Mesendoderm (in vitro differentiated cells): ENCODE measurements around the gene KAT6B.
A peak's percentile ranks its signal among the peaks of the same experiment; 100 is the strongest.

Source experiments
- DNase-seq: peaks from one replicate; pipeline ENCODE4 v3.0.0; 2013
- H2AK5ac ChIP-seq: 2 replicates; pipeline ENCODE4 v1.6.1; 2013; ENCODE audit warnings: low read length, inconsistent platforms
- H2BK120ac ChIP-seq: 2 replicates; pipeline ENCODE4 v1.6.1; 2013; ENCODE audit warnings: low read depth, mild to moderate bottlenecking, low read length, moderate library complexity, mixed read lengths
- H2BK15ac ChIP-seq: replicated peaks from 2 replicates; pipeline ENCODE4 v1.6.1; 2013; ENCODE audit warnings: low read depth, mild to moderate bottlenecking, moderate library complexity
- H2BK5ac ChIP-seq: 2 replicates; pipeline ENCODE4 v1.6.1; 2013; ENCODE audit warnings: low read length, inconsistent platforms
- H3K18ac ChIP-seq: 2 replicates; pipeline ENCODE4 v1.6.1; 2013; ENCODE audit warnings: mild to moderate bottlenecking, low read length, mixed read lengths
- H3K23ac ChIP-seq: one replicate; pipeline ENCODE4 v1.6.1; 2013; ENCODE audit warnings: low read length
- H3K27ac ChIP-seq: 2 replicates; pipeline ENCODE4 v1.5.1; 2013; ENCODE audit warnings: low read depth, mild to moderate bottlenecking, inconsistent platforms, low read length, moderate library complexity
- H3K27me3 ChIP-seq: 2 replicates; pipeline ENCODE4 v1.6.1; 2013; ENCODE audit warnings: low read length, control low read depth, mild to moderate bottlenecking, inconsistent platforms; ENCODE audit not compliant: insufficient read depth, poor library complexity
- H3K36me3 ChIP-seq: 2 replicates; pipeline ENCODE4 v1.6.1; 2013; ENCODE audit warnings: low read length, inconsistent platforms; ENCODE audit not compliant: control insufficient read depth, insufficient read depth
- H3K4ac ChIP-seq: one replicate; pipeline ENCODE4 v1.6.1; 2013; ENCODE audit warnings: low read depth, mild to moderate bottlenecking, low read length, moderate library complexity
- H3K4me1 ChIP-seq: 2 replicates; pipeline ENCODE4 v1.6.1; 2013; ENCODE audit warnings: low read depth, low read length, inconsistent platforms; ENCODE audit not compliant: control insufficient read depth
- H3K4me2 ChIP-seq: 2 replicates; pipeline ENCODE4 v1.6.1; 2013; ENCODE audit warnings: low read length
- H3K4me3 ChIP-seq: 2 replicates; pipeline ENCODE4 v1.5.1; 2013; ENCODE audit warnings: mild to moderate bottlenecking, low read length
- H3K56ac ChIP-seq: one replicate; pipeline ENCODE4 v1.6.1; 2013; ENCODE audit warnings: low read length
- H3K79me1 ChIP-seq: 2 replicates; pipeline ENCODE4 v1.6.1; 2013; ENCODE audit warnings: low read length, inconsistent platforms
- H3K79me2 ChIP-seq: 2 replicates; pipeline ENCODE4 v1.6.1; 2013; ENCODE audit warnings: mild to moderate bottlenecking, low read length; ENCODE audit not compliant: control insufficient read depth, insufficient read depth
- H3K9ac ChIP-seq: 2 replicates; pipeline ENCODE4 v1.6.1; 2013; ENCODE audit warnings: low read length, inconsistent platforms
- H4K5ac ChIP-seq: one replicate; pipeline ENCODE4 v1.6.1; 2013; ENCODE audit warnings: low read length
- H4K8ac ChIP-seq: one replicate; pipeline ENCODE4 v1.6.1; 2013; ENCODE audit warnings: low read depth, mild to moderate bottlenecking, control low read depth, low read length, moderate library complexity
- WGBS: extraction: QIAGEN DNeasy Blood & Tissue Kit; methylation state at CpG from one replicate; pipeline ENCODE4 v1.1.7; 2013; ENCODE audit warnings: low lambda C conversion rate, missing lambda C conversion rate; ENCODE audit not compliant: insufficient coverage; ENCODE audit errors: extremely low coverage; 5-methylcytosine and 5-hydroxymethylcytosine counted together

Gene KAT6B

DNA sequence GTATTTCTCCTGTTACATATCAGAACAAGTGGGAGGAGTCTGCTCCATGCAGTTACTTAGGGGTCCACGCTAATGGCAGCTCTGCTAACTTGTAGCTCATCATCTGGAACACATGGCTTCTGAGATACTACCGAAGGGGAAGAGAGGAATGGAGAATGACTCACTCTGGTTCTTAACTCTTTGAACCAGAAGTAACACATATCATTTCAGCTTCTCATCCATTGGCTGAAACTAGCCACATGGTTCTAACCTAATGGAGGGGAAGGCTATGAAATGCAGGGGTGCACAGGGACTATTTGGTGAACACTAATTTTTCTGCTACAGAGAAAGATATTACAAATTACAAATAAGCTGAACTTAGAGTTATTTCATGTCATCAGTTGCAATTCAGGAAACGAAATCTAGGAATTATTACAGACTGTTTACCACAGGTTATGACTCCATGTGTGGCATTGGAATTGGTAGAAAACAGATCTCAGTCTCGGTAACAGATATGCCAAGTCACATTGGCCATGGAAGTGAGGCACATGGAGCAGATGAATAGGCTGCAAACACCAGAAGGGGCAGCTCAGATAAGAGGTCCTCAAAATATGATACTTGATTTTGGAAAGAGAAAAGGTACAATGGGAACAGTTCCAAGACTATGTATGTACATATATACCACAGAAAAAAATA lies 9.4 kb upstream of the KAT6B start:
- Histone ChIP-seq H3K4me2 (no peak overlapping the region), H3K18ac (no peak overlapping the region), H3K27me3 (no peaks in the 10 kb centered on the region), H3K79me2 (no peaks in the 10 kb centered on the region), H3K27ac (no peak overlapping the region), H2BK5ac (no peak overlapping the region), H3K56ac (no peak overlapping the region), H3K4me1 (peaks cover 2% of the 10 kb centered on the region), H2AK5ac (no peak overlapping the region), H3K4me3 (no peak overlapping the region), H3K23ac (no peak overlapping the region), H2BK15ac (no peak overlapping the region), H2BK120ac (no peak overlapping the region), H3K36me3 (no peaks in the 10 kb centered on the region), H4K8ac (no peak overlapping the region), H3K79me1 (no peaks in the 10 kb centered on the region), H3K4ac (no peak overlapping the region), H4K5ac (no peak overlapping the region), H3K9ac (no peak overlapping the region)
- no peak for DNase-seq
- WGBS, result no CpG with 5 or more reads among the region's 4 CpGs

DNA sequence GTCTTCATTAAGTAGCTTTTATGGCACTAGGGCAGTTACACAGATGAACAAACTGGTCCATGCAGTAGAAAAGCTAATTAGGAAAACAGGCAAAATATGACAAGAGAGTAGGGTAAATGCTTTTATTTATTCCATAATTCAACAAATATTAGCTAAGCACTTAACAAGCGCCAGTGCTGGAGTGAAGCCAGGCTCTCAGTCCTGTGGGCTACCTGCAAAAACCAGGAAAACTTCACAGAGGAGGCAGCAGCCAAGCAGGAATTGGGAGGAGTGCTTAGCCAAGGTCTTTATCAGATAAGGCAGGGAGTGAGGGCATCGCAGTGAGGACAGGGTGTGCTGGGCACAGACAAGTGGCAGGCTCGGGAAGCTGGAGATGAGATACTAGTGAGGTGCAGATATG lies 4.9 kb upstream of the KAT6B start:
- Histone ChIP-seq H3K79me2 (no peaks in the 10 kb centered on the region), H2AK5ac (no peak overlapping the region), H3K9ac (no peak overlapping the region), H4K8ac (no peak overlapping the region), H3K56ac (no peak overlapping the region), H4K5ac (no peak overlapping the region), H3K4me3 (no peak overlapping the region), H2BK120ac (no peak overlapping the region), H3K4me2 (no peak overlapping the region), H3K27ac (no peak overlapping the region), H3K79me1 (no peaks in the 10 kb centered on the region), H2BK15ac (no peak overlapping the region), H3K4me1 (peaks cover 6% of the 10 kb centered on the region), H3K27me3 (no peaks in the 10 kb centered on the region), H3K23ac (no peak overlapping the region), H3K4ac (no peak overlapping the region), H2BK5ac (no peak overlapping the region), H3K36me3 (peaks cover 1% of the 10 kb centered on the region), H3K18ac (no peak overlapping the region)
- no peak for DNase-seq
- WGBS, result no CpG with 5 or more reads among the region's 3 CpGs

GRCh38 chr10:74822101-74822500 lies 4.3 kb upstream of the KAT6B start:
- Histone ChIP-seq H3K4me2 (no peak overlapping the region), H3K4ac (no peak overlapping the region), H3K27ac (no peak overlapping the region), H2BK120ac (no peak overlapping the region), H4K5ac (no peak overlapping the region), H3K79me2 (peaks cover under 1% of the 10 kb centered on the region), H3K4me1 (peaks cover 6% of the 10 kb centered on the region), H4K8ac (no peak overlapping the region), H3K27me3 (no peaks in the 10 kb centered on the region), H3K36me3 (peaks cover 1% of the 10 kb centered on the region), H3K4me3 (no peak overlapping the region), H3K23ac (no peak overlapping the region), H3K56ac (no peak overlapping the region), H2BK5ac (no peak overlapping the region), H2AK5ac (no peak overlapping the region), H3K9ac (no peak overlapping the region), H3K79me1 (peaks cover 1% of the 10 kb centered on the region), H3K18ac (no peak overlapping the region), H2BK15ac (no peak overlapping the region)
- WGBS, result no CpG with 5 or more reads among the region's 2 CpGs
- DNase-seq, result no peak

DNA sequence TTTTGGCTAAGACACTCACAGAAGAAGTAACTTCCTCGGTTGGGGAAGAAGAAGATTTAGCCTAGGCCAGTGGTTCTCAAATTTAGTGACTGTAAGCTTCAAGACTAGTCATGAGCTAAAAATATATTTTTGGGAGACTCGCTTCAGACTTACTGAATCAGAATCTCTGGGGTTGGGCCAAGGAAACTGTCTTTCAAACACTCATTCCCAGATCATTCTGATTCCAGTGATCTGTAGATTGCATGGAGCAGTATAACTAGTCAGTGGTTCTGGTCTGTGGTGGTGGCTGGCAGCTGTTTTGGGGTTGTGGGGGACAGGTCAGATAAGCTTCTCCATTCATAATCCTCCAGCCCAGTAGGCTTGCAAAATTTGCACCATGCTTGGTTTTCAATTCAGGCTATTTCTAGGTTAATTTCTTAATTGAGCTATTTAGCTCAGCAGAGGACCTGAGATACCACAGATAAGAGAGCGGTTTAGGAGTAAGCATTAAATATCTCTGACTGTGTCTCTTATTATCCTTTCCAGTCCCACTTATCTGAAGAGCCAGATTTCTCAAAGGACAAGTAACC lies 3.8 kb upstream of the KAT6B start:
- Histone ChIP-seq H3K4me1 (peaks cover 10% of the 10 kb centered on the region), H3K79me1 (peaks cover 6% of the 10 kb centered on the region), H4K8ac (no peak overlapping the region), H3K79me2 (peaks cover 6% of the 10 kb centered on the region), H3K27ac (no peak overlapping the region), H2AK5ac (no peak overlapping the region), H3K36me3 (peaks cover 1% of the 10 kb centered on the region), H3K4me3 (no peak overlapping the region), H2BK15ac (no peak overlapping the region), H2BK5ac (no peak overlapping the region), H4K5ac (no peak overlapping the region), H2BK120ac (no peak overlapping the region), H3K18ac (no peak overlapping the region), H3K4ac (no peak overlapping the region), H3K9ac (no peak overlapping the region), H3K27me3 (no peaks in the 10 kb centered on the region), H3K56ac (no peak overlapping the region), H3K4me2 (no peak overlapping the region), H3K23ac (no peak overlapping the region)
- DNase-seq, result no peak
- no CpG with 5 or more reads among the region's 3 CpGs for WGBS

DNA sequence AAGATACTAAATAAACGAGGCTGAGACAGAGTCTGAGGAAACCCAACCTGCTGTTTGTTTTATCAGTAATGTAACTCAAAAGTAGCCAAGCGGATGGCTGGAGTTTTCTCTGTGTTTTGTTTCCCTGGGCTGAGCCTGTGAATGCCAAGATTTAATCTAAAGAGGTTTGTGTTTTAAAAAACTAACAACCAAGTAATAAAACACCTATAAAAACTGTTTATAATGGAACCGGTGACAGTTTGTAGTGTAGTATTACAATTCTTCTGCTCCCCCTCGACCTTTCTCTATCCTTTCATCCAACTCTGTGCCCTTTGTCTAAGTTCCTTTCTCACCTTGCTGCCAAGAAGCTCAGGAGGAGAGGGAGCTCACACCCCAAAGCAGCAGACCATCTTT lies 2.6 kb upstream of the KAT6B start:
- no CpG with 5 or more reads among the region's 4 CpGs for WGBS
- Histone ChIP-seq H3K27ac (no peak overlapping the region), H3K4me3 (no peak overlapping the region)

More for the DNA sequence above, 2.6 kb upstream of the KAT6B start:
- H3K4me1 ChIP-seq, result peaks cover 10% of the 10 kb centered on the region
- no peak overlapping the region for H3K4me2 ChIP-seq
- no peak overlapping the region for H4K5ac ChIP-seq
- peaks cover 11% of the 10 kb centered on the region for H3K79me1 ChIP-seq
- H3K79me2 ChIP-seq, result peaks cover 11% of the 10 kb centered on the region
- H3K18ac ChIP-seq, result no peak overlapping the region
- peak overlapping the region; percentile 99 for H3K56ac ChIP-seq
- H3K9ac ChIP-seq, result peak overlapping the region; percentile 90
- no peak overlapping the region for H2BK120ac ChIP-seq
- H2AK5ac ChIP-seq, result peak overlapping the region; percentile 65
- no peak overlapping the region for H2BK5ac ChIP-seq
- no peak overlapping the region for H2BK15ac ChIP-seq
- H3K4ac ChIP-seq, result no peak overlapping the region
- H3K27me3 ChIP-seq, result no peaks in the 10 kb centered on the region
- DNase-seq, result no peak
- no peak overlapping the region for H3K23ac ChIP-seq
- peaks cover 1% of the 10 kb centered on the region for H3K36me3 ChIP-seq
- H4K8ac ChIP-seq, result no peak overlapping the region
